GM19468 (cell line): ENCODE results near the gene SAMSN1.

Experiments
- ATAC-seq: cut with Tn5 transposase; IDR thresholded peaks from one replicate; pipeline ENCODE4 v1.9.1; 2021; ENCODE audit warnings: mild to moderate bottlenecking, moderate library complexity, moderate number of reproducible peaks; ENCODE audit not compliant: unreplicated experiment; ENCODE audit errors: extremely low read depth

Gene SAMSN1

GRCh38 chr21:14545906-14546480 is at the start of gene SAMSN1:
Gene SAMSN1, minus strand, starts transcription at chr21:14546315. Its CDS starts 54 bp downstream, at chr21:14546261.
- ATAC-seq: peak; percentile 74

DNA sequence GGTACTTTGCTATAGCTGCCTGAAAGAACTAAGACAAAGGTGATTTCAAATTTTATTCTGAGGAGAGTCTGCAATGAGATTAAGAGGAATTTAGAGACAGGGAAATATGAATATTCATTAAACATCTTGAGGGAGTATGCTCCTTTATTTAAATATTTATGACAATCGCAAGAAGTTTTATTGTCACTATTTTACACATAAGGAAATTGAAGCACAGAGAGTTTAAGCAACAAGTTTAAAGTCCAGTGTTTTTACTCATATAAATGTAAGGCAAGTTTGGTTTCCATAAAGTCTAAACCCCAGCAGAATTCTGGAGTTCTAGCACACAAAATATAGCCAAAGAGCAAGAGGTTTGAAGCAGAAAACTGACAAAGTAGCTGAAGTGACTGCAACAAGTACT is 49.3 kb upstream of the SAMSN1 start:
- ATAC-seq: no peak

- no peak for ATAC-seq
Measured at GRCh38 chr21:14594967-14595366, 48.9 kb upstream of the SAMSN1 start.

DNA sequence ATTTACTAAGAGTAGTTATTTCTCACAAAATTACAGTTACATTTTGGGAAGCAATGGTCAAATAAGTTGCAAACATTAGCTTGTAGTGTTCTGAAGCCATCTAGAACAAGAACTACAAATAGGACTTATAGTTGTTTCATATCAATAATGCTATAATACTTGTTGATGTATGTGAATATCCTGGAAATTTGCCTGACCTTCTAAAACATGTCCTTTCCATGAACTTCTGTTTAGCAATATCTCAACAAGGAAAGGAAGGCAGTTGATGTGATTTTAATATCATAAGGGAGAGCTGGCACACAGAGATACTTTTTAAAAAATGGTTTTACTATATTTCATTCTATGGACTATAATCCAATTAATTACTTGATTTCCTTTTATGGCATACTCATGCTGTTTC is 47.1 kb upstream of the SAMSN1 start:
- no peak for ATAC-seq

DNA sequence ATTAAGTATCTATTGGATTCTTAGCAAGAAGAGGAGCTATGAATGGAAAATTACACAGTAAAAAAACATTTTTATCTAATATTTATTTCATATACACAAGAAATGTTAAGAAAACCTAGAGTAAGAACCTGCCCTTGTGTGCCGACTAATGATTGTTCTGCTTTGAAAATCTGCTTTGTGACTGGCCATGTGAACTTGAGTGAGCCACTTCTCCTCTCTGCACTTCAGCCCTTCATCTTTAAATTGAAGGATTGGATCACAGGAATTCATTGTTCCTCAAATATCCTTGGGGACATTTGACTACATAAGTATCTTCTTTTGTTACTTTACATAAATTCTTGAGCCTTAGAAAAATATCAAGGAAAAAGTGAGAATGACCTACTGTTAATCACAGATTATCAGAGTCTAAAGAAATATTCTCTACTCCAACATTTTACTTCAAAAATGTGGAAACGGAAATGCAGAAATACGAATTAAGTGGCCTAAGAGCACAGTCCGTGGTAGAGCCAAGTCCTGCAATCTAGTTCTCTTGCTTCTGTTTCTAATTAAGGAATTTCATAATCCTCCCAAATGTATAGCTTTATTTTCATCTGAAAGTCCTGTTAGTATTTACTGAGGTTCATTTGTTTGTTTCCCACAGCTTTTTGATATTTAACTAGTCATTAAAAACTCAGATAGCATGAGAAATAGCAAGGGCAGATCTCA is 46.3 kb upstream of the SAMSN1 start:
- no peak for ATAC-seq

GRCh38 chr21:14591882-14592281 is 45.8 kb upstream of the SAMSN1 start:
- ATAC-seq: no peak

- no peak for ATAC-seq
Measured at GRCh38 chr21:14591377-14591776, 45.3 kb upstream of the SAMSN1 start.

DNA sequence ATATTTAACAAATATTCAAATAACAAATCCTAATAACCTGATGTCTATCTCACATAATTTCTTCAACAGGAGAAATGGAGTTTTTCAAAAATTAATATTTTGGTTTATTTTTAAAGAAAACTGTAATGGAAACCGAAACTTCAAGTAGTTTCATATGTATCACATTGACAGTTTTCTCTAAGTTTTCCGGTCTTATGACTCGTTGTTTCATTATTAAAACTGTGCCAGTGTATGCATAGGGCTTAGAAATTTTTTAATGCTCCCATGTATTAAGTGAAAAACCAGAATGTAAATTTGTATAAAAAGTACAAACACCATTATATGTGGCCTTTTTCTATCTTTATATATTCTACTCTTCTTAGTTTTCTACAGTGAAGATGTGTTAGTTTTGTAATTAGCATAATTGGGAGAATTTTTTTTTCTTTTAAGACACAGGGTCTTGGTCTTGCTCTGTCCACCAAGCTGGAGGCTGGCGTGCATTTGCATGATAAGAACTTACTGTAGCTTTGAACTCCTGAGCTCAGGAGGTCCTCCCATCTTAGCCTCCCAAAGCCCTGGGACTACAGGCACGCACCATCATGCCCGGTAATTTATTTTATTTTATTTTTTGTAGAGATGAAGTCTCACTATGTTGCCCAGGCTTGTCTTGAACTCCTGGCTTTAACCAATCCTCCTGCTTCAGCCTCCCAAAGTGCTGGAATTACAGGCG is 43.9 kb upstream of the SAMSN1 start:
- peak; percentile 82 for ATAC-seq

GRCh38 chr21:14587266-14587665 is 41.2 kb upstream of the SAMSN1 start:
- ATAC-seq: no peak

DNA sequence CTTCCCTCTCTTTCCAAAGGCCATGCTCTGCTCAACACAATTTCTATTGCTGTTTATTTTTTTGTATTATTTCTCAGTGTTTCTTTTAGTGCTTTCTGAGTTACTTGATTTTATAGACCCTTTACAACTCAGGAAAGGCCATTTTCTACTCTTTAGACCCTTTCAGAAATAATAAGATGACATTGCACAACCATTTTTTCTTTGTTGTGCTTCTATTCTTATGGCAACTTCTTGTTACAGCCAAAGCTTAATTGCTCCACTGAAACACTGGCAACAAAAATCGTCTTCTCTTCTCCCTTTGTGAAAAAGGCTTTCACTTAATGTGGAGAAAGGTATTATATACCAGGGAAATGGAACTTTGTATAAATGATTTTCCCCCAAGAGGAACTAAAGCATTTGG is 39.0 kb upstream of the SAMSN1 start:
- no peak for ATAC-seq

DNA sequence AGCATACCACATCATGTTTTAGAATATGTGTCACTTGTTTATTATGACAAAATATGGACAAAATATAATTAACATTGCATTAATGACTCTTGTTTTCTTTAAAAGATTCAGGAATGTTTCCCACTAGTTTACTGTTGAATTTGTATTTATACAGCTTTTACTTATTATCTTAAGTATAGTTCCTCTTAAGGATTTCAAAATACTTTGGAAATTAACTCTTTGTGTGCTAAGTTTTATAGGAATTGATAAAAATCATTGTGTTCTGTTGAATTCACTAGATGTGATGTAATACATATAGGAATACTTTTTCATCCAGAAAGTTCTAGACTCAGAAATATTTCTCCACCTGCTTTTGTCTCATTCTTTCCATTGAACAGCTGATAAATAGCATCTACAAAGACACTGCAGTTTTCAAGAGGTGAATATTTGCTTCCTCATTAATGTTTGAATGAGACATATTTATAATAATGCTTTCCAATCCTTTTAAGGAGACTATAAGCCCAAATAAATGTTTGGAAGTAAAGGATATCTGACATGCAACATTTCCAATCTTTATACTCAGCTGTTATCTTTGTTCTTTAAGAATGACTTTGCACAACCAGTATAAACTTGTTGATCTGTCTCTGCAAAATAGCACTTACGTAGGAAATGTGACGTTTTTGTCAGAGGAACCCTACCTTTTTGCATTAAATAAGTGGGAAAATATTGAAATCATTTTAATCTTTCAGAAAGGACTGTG is 38.4 kb upstream of the SAMSN1 start:
- no peak for ATAC-seq

GRCh38 chr21:14583629-14584255 is 37.6 kb upstream of the SAMSN1 start:
- no peak for ATAC-seq

DNA sequence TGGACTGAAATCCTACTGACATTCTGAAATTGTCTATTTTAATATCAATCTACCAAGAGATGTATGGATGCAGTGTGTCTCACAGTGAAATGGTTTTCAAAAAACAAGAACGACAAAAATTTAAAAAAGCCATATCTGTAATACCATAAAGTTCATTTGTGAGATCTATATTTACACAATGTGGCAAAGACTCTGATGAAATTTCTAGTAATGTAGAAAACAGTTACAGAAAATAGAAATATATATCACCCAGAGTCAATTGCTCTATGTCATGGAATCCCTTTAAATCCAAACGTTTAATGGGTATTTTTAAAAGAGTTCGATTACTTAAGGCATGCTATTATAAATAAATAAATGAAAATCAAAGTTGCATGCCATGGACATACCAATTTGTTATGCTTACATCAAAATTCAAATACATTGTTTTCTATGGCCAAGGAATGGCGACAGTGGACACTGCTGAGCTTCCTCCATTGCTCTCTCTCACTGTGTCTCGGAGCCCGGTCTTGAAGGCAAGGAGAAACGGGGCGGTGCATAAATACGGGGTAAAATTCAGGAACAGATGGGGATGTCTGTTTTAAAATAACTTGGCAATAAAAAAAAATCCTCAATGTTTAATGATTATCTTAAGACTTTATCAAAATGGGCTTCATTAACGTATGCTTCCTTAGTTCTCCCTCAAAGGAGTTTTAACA is 37.0 kb upstream of the SAMSN1 start:
- no peak for ATAC-seq

- no peak for ATAC-seq
Measured at GRCh38 chr21:14581902-14582457, 35.9 kb upstream of the SAMSN1 start.

DNA sequence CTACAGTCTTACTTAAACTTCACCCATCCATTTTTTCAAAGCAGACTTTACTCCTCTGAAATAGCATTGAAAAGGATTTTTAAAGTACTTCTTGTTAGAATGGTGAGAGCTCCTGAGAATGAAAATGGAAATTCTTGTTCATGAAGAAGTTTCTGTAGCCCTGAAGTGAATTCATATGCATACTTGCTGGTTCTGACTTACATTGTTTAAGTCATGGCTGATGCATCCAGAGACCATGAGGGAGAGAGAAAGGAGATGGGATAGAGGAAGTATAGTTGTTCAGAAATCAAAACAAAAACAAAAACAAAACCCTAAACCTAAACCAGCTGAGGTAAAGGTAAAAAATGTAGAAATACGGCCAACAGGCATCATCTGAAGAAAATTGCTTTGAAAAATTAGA is 27.1 kb upstream of the SAMSN1 start:
- ATAC-seq: no peak

DNA sequence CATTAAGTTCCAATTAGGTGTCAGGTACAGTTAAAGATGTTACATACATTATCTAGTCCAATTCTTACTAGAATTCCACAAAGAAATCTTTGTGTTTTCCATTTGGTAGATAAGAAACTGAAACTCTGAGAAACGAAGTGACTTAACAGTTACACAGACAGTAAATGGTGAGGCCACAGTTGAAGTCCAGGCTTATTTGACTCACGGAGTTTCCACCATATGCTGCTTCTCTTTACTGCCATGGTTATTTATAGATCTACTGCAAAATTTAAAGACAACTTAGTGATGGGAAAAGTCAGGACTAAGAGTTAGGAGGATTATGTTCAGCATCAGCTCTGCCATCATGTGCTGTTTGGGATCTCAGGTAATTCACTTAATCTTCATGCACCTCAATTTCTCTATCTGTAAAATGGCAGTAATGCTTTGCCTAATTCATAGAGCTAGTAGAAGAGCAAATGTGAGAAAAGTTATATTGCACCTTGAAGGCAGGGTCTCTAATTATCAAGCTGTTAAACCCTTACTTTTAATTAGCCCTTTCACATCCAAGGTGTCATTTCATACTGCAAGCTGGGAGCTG is 26.2 kb upstream of the SAMSN1 start:
- ATAC-seq: no peak

DNA sequence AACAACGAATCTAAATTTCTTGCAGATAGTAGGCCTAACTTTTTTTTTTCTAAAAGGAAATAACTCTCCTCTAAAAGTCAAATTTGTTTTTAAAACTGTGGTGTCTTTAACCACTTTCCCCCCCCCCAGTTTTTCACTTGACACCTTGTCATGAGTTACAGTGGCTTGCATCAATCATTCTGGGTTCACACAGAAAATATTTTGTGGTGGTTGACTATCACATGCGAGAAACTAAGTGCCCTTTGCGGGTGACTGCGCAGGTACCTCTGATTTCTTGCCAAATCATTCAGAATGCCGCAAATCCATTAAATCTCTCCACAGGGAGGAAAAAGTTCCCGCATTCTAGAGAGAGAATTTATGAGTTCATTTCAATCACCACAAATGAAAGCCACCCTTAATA is 23.8 kb upstream of the SAMSN1 start:
- ATAC-seq: no peak

DNA sequence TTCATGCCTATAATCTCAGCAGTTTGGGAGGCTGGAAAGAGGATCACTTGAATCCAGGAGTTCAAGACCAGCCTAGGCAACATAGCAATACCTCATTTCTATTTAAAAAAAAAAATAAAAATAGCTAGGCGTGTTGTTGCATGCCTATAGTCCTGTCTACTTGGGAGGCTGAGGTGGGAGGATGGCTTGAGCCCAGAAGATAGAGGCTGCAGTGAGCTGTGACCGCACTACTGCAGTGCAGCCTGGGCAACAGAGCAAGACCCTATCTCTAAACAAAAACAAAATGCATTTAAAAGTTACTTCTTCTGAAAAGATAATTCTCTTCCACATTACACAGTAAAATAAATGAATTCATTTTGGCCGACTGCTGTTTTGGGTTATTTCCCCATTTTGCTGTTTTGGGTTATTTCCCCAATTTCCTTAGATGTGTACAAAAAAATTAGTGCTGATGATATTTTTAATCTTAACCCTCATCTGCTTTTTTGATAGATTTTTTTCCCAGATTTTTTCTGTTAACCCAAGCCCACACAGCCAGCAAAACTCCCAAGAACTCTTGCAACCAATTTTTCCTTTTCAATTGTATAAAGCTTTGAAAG is 23.0 kb upstream of the SAMSN1 start:
- ATAC-seq: no peak
